GM18858 (cell line): ENCODE measurements around the gene EML4.

ENCODE experiments used
- ATAC-seq: cut with Tn5 transposase; IDR thresholded peaks from one replicate; pipeline ENCODE4 v1.9.1; 2021; ENCODE audit not compliant: unreplicated experiment

The EML4 gene

DNA sequence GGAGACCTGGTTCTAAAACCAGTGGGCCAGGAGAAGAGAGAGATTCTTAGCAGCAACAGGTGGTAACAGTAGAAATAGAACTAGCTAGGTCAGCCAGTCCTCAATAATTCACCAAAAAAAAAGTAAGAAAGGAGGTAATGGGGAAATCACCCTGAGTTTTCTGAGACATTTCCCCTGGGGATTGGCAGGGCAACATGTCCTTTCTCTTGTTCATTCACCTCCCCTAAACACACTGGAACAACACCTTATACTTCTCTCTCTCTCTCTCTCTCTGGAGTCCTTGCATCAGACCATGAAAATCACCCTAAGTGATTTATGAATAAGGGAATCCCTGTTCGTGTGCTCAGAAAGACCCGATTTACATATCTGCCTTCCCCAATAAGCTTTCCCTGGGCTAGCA lies 127.1 kb downstream of the EML4 start:
- peak; percentile 55 for ATAC-seq

DNA sequence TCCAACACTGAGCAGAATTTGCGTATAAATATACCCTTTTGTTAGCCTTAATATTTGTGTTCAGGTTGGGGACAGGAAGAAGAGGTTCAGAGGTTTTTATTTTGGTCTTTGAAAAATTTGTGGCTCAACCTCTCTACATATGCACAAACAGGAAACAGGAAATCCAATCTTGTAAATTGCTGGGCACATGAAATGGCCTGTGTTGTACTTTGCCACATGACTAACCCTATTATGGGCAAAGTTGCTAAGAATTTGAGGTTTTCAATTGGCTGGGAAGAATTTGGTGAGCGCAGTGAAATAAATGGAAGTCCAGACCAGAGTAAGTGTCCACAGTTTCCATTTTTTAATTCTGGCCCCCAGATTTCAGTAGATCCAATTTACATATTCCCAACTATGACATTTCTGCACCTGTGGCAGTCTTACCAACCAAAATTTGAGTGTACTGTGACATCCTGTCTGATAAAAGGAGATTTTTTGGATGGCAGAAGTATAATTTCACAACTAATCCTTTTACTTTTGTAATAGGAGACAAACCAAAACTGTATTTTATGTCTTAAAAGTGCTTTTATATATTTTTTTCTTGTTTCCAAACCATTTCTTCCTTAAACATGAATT lies 128.3 kb downstream of the EML4 start:
- ATAC-seq: no peak

DNA sequence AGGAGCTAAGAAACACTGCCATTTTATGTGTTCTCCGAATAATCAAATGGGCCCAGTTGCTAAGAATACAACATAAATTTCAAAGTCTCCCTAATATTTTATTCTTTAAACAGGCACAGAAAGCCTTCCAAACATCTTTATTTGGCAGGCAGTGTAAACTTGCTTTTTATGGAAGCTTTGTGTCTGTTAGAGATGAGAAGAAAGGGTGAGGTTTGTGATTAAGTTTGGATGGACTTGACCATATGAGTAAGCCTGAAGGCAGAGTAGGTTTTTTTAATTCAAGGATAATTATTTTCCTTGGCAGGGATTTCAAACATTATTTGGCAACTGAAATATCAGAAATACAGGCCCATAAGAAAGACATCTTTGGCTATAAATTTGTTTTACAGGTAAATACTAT lies 129.0 kb downstream of the EML4 start:
- no peak for ATAC-seq

DNA sequence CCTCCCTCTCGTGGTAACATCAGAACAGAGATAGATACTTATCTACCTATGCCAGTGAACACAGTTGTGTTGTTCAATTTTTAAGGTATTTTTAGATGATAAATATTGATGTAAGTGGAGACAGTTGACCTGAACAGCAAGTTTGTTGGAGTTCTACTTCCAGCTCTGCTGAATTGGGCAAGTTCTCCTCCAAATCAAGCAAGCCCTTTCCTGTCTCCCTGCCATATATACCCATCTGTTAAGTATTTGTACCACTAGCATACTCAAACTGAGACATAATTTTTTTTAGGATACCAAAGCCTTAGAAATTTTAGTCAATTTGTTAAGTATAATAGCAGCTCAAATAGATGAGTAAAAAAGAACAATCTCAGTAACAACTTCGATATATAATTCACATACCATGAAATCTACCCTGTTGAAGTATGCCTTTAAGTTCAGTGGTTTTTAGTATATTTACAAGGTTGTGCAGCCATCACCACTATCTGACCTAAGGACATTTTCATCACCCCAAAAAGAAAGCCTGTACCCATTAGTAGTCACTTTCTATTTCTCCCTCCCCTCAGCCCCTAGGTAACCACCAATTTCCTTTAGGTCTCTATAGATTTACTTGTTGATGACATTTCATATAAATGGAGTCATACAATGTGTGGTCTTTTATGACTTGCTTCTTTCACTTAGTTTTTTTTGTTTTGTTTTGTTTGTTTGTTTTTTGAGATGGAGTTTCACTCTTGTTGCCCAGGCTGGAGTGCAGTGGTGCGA lies 130.0 kb downstream of the EML4 start:
- no peak for ATAC-seq

DNA sequence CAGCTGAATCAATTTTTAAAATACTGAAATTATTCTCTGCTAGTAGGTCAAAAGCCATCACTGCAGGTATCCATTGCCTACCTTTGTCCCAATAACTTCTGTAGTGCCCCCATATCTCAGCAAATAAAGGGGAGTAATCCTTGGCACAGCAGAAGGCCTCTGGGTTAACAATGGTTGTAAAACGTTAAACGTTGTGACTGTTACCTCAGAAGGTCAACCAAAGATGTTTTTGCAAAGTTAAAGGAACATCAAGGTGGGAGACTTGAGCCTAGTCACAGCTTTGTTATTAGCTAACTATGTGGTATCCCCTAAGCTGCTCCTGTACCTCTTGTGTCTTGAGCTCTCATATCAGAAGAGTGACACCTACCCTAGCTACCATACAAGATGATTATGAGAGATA lies 131.4 kb downstream of the EML4 start:
- ATAC-seq: no peak

DNA sequence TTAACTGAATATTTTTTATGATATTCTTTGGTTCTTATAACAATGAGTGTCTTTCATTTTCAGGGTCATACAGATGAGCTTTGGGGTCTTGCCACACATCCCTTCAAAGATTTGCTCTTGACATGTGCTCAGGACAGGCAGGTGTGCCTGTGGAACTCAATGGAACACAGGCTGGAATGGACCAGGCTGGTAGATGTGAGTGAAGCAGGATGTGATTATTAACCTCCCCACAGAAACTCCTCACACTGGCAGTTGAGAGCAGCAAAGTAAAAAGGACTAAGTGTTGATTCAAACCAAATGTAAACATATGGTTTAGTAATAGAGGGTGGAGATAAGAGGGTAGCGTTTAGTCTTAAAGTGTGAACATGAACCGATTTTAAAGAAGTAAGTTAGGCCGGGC lies 134.1 kb downstream of the EML4 start:
- no peak for ATAC-seq

DNA sequence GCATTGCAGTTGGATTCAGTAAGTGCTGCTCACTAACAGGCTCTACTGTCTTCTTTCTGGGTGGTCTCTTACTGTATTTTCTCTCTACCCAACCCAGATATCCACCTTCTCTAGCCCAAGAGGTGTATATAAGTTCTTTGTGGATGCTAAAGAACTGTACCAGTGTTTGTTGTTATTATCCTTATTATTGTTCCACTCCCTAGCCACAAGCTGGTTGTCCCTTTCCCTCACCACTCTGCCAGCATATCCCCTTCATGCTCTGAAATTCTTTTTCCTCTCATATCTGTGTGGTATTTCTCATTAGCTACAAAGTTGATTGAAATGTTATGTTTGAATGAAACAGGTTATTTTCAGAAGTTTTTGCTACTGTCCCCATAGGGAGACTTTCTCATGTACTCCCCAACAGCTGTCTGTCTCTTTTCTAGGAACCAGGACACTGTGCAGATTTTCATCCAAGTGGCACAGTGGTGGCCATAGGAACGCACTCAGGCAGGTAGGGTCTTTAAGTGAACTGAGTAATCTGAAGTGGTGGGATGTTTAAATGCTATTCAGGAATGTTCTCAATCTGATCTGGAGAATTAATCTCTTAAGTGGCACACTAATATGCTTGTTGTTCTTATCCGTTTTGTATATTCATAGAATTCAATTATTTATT lies 135.0 kb downstream of the EML4 start:
- no peak for ATAC-seq

DNA sequence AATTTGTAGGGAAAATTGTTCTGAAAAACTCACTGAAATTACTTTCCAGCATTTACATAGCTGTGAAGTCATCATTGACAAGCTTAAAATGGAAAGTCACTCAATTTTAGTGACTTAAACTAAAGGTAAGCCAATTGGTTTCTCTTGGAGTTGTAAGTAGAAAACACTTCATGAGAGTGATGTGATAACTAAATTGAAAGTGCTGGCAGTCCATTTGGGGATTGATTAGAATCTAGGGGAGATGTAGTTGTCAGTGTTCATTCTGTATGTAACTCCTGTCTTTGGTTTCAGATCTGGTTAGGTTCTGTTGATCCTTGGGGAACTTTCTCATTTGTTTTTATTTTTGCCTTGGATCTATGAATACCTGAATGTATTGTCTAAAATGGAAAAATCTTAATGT lies 138.0 kb downstream of the EML4 start:
- ATAC-seq: no peak

DNA sequence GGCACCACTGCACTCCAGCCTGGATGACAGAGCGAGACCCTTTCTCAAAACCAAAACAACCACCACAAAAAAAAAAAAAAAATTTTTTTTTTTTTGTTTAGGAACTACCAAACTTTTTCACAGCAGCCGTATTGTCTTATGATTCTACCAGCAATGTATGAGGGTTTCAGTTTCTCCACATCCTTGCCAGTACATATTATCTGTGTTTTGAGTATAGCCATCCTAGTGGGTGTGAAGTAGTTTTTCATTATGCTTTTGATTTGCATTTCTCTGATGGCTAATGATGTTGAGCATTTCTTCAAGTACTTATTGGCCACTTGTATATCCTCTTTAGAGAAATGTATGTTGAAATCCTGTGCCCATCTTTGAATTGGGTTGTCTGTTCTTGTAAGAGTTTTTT lies 140.2 kb downstream of the EML4 start:
- no peak for ATAC-seq

DNA sequence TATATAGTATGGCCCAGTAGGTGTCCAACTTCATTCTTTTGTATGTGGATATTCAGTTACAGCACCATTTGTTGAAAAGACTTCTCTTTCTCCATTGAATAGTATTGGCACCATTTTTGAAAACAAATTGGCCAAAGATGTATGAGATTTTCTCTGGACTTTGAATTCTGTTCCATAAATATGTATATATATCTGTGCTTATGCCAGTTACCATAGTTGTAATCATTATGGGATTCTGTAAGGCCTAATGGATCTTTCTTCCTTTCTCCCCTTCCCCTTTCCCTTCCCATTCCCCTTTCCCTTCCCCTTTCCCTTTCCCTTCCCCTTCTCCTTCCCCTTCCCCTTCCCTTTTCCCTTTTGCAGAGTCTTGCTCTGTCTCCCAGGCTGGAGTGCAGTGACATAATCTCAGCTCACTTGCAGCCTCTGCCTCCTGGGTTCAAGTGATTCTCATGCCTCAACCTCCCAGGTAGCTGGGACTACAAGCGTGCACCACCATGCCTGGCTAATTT lies 140.9 kb downstream of the EML4 start:
- no peak for ATAC-seq

DNA sequence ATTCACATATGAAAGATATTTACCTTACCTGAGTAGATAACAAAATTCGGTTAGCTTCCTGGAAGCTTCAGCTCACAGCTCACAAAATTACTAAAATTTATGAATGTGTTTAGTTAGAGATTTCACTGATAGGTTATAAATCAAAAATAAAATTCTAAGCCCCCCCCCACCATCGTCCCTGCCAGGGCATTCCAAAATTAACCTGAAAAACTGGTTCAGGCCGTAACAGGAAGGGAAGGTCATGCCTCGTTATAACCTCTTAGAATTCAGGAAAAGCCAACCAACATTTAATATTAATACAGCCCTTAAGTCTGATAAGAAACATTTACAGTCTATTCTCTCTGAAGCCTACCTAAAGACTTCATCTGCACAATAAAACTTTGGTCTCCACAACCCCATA lies 143.0 kb downstream of the EML4 start:
- ATAC-seq: no peak

DNA sequence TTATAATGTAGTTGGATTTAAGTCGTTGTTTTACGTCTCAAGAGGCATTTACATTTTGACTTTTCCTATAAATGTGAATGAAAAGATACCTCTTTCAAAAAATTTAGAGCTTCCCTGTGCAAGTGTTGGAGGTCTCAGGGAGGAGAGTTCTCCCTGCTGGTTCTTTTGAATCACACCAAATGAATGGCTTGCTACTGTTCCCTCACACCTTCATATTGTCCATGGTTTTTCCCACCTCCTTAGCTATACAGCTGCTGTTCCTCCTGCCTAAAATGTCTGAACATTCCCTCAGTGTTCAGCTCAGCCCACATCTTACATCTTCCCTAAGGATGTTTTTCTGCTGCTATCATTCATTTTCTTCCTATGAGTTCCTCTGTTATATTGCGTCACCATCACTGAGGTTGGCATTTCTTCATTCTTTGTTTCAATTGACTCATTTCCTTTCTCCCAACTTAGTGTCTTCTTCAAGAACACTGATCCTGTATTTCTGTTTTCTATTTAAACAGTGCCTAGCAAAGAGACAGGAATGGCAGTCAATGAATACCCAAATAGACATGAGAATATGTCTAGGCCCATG lies 145.8 kb downstream of the EML4 start:
- no peak for ATAC-seq

DNA sequence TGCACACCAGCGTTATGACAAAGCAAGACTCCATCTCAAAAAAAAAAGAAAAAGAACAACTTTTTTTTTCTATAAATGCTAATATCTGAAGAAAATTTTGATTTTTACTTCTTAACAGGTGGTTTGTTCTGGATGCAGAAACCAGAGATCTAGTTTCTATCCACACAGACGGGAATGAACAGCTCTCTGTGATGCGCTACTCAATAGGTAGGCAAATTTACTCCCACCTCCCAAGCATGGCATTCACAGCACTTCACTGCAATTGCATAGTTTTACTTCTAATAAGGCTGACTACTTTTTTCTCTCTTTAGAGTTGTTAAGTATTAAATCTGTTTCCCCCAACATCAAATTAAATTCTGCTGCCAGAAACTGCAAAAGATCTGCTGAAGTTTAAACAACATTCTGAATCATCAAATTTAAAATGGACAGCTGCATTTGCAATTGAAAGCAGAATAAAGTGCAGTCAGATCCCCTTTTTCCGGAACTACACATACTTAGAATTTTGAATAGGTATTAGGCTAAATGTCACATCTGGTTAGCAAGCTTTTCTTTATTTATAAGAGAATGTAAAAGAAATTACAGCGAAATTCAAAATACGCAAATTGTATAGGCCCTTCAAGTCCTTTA lies 146.8 kb downstream of the EML4 start:
- ATAC-seq: no peak

DNA sequence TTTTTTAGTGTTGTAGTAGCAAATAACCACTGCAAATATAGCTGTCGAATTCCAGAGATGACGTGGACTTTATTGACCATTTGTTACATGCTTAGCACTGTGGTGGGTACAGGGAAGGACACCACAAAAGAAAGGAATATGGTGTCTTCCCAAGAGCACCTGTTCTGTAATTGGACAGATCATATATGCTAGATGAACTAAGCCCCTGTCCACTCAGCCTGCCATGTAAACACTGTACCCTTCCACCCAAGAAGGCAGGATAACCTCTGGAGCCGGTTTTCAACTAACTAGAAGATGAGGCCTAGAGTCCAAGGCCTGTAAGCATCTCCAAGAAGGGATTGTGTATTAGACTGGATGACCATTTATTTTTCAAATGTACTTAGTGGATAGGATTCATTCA lies 147.8 kb downstream of the EML4 start:
- no peak for ATAC-seq

DNA sequence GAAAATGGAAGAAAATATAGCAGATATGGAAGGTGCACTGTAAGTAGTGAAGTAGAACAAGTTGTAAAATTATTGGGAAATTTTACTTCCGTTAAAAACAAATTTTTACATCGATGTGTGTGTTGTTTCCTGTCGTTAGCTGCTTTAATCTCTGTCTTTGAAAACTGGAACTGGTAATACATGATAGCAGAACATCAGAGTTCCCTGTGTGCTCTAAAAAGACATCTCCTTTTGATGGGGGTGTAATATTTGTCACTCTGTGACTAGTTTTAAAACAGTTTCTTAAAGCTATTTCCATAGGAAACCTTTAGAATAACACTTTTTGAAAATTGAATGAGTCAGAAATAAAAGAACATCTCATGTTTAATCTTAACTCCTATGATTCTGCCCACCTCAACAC lies 148.3 kb downstream of the EML4 start:
- no peak for ATAC-seq

DNA sequence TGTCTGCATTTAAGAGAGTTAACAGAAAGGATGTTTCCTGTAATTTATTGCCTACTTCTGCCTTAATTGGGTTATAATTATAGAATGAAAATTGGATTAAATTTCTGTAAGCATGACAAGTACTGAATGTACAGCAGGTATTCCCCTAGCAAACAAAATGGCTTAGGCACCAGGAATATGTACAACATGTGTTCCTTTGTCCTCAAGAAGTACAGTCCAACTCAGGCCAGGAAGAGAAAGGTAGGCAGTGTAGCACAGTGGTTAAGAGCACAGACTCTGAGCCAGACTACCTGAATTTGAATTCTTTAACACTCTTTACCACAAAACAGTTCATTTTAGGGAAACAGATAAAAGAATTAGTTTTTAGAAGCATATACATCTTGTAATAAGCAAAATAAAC lies 148.8 kb downstream of the EML4 start:
- no peak for ATAC-seq

DNA sequence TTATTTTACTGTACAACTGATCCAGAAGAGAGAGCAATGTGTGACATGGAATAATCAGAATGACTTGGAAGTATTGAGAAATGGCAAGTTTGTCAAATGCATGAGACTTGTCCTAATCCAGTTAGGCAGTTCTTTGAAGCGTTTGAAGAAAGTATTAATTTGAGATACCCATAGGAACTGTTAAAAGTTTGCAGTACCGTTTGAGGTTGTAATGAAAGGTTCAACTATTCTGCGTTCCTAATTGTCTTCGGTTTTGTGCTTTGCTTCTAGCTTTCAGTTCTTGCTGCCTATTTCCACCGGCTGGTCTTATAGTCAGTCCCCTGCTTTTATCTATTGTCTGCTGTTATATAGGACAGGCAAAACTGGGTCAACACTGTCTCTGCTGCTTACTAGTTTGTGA lies 150.1 kb downstream of the EML4 start:
- no peak for ATAC-seq

DNA sequence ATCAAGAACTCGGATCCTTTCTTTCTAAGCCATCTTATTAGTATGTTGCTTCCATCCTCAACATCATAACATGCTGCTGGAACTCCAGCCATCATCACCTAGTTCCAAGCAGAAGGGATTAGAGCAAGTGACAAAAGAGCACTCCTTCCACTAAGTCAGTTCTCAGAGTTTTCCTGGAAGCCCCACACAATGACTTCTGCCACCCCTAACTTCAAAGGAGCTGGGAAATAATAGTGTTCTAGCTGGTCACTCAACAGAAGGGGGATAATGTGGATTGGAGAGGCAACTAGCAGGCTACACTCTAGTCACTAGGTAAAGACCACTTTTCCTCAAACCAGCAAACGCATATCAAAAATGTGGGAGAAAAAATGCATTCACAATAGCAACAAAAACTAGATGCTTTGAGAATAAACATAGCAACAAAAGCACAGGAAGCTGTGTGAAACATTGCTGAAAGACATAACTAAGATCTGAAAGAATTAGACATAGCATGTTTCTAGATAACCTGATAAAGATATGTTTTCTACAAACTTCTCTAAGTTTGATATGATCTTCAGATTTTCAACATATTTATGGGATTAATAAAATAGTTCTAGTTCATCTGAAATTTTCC lies 152.4 kb downstream of the EML4 start:
- ATAC-seq: no peak

DNA sequence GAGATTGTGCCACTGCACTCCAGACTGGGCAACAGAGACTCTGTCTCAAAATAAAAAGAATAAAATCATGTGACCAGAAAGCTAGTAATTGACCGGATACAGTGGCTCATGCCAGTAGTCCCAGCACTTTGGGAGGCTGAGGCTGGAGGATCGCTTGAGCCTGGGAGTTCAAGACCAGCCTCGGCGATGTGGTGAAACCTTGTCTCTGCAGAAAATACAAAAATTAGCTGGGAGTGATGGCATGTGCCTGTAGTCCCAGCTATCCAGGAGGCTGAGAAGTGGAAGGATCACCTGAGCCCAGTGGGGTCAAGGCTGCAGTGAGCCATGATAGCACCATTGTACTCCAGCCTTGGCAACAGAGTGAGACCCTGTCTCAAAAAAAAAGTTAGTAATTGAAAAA lies 155.1 kb downstream of the EML4 start:
- ATAC-seq: no peak

DNA sequence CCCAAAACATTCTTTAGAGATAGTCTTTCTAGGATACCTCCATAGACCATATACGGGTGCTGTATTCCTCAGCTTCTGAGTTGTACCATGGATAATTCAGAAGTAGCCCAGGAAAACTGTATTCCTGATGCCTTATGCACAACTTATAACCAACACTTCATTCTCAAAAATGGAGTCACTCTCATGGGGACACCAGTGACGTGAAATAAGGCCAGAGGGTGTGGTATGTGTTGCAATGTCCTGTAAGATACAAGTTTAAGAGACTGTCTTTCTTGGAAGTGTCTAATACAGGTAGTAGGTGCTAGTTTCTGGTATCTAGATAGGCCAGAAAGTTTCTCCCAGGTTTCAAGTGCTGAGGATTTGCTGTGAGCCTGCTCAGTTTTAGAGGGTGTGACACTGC lies 155.8 kb downstream of the EML4 start:
- no peak for ATAC-seq

DNA sequence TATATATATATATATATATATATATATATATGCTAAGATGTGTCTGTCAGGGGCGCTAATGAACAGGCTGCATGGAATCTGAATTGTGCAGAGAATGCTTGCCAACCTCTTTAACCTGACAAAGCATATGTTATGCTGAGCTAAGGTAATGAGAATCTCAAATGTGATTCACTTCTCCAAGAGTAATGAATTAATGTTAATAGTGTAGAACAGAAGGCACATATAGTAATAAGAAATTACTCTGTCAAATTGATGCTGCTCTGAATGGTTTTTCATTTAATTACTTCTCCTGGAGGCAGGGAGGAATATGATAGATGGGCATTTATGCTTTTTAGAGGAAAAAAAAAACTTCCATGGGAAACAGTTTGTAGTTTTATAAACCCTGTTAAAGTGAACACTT lies 156.5 kb downstream of the EML4 start:
- ATAC-seq: no peak
